GM10847 (cell line): ENCODE results near the gene CYP26B1.

Experiments used
- POLR2A ChIP-seq: IDR thresholded peaks from 2 replicates; pipeline ENCODE4 v1.6.1; 2011; ENCODE audit not compliant: insufficient read length; ENCODE audit errors: extremely low read depth

The CYP26B1 gene

DNA sequence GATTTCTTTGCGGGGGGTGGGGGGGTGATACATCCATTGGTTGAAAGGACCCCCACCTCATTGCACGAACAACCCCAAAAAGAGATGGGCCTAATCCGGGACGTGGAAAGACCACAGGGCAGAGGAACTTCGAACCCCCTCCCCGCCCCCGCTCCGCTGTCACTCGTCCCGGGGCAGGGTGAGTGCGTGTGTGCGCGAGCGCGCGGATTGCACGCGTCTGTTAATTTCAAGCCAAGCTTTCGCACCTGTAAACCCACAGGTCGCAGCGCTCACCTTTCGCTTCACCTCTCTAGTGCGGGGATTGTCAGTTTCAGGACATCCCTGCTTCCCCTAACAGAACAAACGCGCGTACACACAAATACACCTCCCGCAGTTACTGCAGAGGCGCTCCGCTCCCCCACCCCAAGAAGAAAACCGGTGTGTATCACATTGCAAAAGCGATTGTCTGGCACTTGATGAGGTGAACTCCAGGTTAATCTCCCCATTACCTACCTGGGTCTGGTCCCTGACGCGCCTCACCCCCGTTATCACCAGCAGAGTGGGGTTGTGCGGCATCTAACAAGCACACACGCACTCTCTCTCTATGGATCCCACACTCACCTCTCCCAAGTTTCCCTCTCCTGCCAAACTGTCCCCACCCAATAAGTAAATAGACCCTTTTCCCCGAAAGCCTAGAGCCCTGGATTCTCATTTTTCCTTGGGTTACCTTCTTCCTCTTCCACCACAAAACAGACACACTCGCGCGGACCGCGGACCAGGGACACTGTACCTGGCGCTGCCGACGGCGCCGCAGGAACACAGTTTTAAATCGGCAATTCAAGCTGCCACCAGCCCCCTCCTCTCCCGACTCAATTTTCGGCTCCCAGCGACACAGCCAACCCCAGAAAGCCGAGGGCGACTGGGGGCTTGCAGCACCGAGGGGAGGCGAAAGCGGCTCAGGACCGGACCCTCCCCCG lies 1.0 kb downstream of the CYP26B1 start:
- no peak for TF ChIP-seq POLR2A

DNA sequence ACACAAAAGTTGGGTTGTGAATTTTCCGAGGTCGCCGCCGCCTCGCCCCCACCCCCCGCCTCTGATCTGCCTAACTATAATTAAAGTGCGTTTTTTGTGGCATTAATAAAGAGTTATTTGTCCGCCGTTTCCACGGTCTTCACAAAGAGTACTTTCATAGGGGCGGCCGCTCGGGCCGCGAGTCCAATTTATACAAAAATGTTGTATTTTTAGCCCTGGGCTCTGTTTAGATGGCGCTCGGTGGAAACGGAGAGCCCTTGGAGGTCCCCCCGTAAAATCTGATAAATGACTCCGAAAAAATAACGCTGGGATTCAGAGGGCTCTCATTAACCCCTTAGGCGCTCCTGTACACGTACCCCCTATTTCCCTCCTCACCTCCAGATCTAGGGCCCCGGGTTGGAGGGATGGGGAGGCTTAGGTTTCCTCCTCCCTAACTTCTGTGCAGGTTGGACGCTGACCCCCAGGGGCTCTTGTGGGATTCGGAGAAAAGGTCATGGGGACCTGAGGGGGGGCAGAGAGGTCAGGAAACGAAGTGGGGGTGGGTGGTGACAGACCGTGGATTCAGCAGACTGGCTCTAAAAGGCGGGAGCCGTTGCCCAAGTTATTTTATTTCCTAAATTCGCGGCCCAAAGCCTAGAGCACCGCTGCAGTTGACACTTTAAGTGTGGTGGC lies 1.9 kb downstream of the CYP26B1 start:
- TF ChIP-seq POLR2A = no peak

GRCh38 chr2:72145289-72145657 lies 2.4 kb downstream of the CYP26B1 start:
- no peak for TF ChIP-seq POLR2A

- TF ChIP-seq POLR2A = no peak
Observed at GRCh38 chr2:72144632-72145288, 2.9 kb downstream of the CYP26B1 start.

DNA sequence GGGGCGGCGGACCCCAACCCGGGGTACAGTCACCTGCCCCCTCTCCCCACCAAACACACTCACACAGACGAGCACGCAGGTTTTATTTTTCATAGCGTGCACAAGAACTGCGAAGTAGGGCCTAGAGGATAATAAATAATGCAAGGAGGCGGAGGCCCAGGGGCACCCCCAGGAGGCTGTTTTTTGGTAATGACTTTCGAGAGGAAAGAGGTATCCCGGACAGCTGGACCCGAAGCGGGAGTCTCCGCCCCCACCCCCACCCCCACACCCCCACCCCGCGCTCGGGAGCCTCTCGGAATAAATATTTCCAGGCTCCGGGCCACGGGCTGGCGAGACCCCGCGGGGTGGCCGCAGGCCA lies 3.4 kb downstream of the CYP26B1 start:
- TF ChIP-seq POLR2A = no peak

DNA sequence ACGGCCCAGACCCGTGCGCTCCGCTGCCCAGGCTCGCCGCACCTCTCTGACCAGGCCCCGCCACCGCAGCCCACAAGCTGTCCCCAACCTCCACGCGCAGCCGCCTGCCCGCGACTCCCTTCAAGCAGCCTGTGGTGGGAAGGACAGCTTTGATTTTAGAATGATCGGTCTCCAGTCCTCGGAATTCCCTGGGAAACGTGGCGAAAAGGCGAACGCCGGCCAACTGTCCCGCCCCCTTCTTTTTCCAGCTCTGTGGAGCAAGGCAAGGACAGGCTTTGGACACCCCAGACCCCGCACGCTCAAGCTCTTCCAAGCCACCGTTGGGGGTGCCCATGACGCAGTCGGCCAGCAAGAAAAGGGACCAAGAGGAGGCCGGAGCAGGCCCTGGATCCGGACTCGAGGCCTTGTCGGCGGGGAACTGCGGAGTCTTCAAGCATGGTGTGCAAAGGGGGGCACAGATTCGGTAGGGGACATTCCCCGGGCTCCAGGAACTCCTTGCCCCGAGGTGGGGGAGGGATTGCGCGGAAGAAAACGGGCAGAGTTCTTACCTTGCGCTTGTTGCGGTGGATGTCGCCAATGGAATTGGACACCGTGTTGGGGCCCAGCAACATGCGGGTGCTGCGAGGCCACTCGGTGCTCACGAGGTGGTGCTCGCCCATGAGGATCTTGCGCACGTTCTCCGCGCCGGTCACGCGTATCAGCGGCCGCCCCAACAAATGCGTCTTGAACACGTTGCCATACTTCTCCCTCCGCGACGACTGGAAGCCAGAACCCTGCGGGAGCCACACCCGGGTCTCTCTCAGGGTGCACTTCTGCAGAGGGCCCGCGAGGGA lies 4.0 kb downstream of the CYP26B1 start:
- TF ChIP-seq POLR2A = no peak

GRCh38 chr2:72142570-72143440 lies 4.9 kb downstream of the CYP26B1 start:
- TF ChIP-seq POLR2A = no peak

DNA sequence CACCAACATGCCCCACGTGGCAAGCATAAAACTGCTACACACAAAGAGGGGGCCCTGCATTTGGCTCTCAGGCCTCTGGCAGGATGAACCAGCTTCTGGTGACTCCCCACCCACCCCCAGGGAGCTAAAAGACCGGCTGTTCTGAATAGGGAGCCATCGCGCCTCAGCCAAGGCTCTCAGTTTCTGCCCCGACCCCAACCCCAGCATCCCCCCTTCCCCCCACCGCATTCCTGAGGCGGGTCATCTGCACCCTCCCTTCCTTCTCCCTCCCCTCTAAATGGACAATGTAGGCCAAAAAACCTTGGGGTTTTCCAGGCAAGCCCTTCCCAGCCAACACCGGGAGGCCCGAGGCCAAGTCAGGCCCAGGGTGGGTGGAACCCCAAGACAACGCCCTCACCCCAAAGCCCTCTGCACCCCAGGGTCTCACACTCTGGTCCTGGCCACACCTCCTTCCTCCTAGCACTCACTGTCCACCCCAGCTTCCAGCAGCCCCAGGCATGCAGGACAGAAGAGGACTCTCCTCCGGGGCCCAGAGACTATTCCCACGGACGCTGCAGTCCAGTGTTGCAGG lies 5.7 kb downstream of the CYP26B1 start:
- TF ChIP-seq POLR2A = no peak

GRCh38 chr2:72141032-72141645 lies 6.5 kb downstream of the CYP26B1 start:
- no peak for TF ChIP-seq POLR2A

GRCh38 chr2:72140621-72140960 lies 7.1 kb downstream of the CYP26B1 start:
- TF ChIP-seq POLR2A = no peak

DNA sequence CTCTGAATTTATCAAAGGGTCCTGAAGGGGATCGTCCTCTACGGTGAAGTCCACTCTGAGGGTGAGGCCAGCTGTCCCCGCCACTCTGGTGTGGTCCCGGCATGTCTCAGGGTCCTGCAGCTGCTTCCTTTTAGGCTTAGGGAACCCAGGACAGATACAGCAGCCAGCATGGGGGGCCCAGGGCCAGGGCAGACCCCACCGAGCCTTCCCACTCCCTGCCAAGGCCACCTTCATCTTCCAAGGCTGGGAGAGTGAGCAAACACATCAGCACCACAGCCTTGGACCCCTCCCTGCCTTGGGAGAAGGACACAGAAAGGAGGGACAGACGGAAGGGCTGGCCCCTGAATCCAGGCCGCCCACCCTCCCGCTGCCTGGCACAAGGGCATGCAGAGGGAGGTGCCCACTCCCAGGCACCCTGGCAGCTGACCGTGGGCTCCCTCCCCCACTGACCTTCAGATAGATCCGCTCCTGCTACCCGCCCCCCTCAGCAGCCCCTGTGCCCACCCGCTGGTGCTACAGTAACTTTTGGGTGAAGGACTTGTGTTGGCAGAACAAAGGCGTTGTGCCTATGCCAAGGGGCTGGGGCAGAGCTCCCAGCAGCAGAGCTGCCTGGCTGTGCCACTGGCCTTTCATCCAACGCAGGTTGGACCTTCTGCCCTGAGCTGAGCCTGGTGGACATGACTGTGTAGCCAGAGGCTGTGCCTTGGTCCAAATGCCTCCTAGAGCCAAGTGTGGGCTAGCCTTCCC lies 7.6 kb downstream of the CYP26B1 start:
- TF ChIP-seq POLR2A = no peak

DNA sequence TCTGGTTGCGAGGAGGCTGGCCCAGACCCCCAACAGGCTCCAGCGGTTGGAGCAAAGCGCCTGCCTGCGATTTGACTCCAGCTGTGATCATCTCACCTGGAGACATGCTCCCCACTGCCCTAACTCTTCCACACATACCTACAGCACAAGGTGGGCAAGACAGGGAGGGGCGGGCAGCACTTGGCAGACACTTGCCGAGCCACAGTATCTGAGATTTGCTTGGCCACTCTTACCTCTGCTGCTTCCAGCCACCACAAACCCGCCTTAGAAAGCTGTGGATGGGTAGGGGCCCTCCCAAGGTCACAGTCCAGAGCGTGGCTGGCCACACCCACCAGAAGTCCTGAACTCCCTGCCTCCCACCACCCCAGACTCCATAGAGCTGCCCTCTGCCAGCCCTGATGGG lies 8.2 kb downstream of the CYP26B1 start:
- TF ChIP-seq POLR2A = no peak

DNA sequence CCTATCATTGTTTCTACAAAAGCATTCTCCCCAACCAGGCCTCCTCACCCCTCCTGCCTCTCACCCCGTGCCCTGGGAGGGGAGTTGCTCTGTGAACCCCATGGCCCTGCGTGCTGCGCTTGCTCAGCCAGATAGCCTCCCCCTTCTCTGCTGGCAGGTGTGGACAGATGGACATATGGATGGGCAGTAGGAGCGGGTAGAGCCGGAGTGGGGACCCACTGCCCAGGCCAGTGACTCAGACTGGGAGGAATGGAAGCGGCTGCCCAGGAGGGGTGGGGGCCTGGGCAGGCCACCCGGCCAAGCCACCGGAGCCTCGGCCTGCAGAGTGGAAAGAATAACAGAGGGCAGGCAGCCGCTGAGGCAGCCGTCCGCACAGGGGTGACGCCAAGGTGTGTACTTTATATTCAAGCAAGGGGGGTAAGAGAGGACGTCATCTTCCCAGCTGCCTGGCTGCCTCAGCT lies 8.7 kb downstream of the CYP26B1 start:
- no peak for TF ChIP-seq POLR2A
